ENCODE data around the gene PNMA8A.

GRCh38 chr19:46484656-46485055, 13.3 kb upstream of the PNMA8A start:
- TF ChIP-seq CTCF (IDR thresholded peaks at IDR 0.05) (no peak), POLR2A (IDR thresholded peaks at IDR 0.05) (no peak)

All from thyroid gland (tissue), 4 donors.